Dermis blood vessel endothelial cell (primary cell): Measurements from ENCODE around the gene PAK1IP1. TPM values are rescaled to one million over a fixed set of nuclear protein-coding genes. Genes with fewer than 3 reads are reported as not detected.
"Not testable (repeated sequence)": the region's sequence is repeated elsewhere in the genome, so short reads cannot be mapped to it uniquely, and the experiment has no call there.

Experiments
- DNase-seq: peaks from one replicate; pipeline ENCODE4 v3.0.0; 2010
- total RNA-seq: library from RNA; depleted of rRNA; stranded (reverse); fragments of >200 nt; gene quantifications from 2 replicates; pipeline ENCODE4 v1.2.3, GENCODE V29; 2014

The PAK1IP1 gene
- 11.2 and 17.5 TPM in 2 replicates for total RNA-seq

GRCh38 chr6:10694302-10695085, at the start of gene PAK1IP1, which contains the start of gene C6orf52:
PAK1IP1 (plus strand) TSS chr6:10694972; CDS start chr6:10694986, 14 bp downstream.
C6orf52 (minus strand) TSS chr6:10694616; CDS start chr6:10687550, 7,066 bp downstream.
- DNase-seq, result peak; percentile 95

GRCh38 chr6:10655508-10656055, 39.2 kb upstream of the PAK1IP1 start:
- DNase-seq, result no peak

- no peak for DNase-seq
Observed at GRCh38 chr6:10658910-10659698, 35.7 kb upstream of the PAK1IP1 start.

- peak; percentile 21 for DNase-seq
Observed at GRCh38 chr6:10659699-10660348, 34.9 kb upstream of the PAK1IP1 start.

- not testable (repeated sequence) for DNase-seq
Observed at GRCh38 chr6:10660431-10661191, 34.2 kb upstream of the PAK1IP1 start.

- no peak for DNase-seq
Observed at GRCh38 chr6:10662207-10662606, 32.6 kb upstream of the PAK1IP1 start.

GRCh38 chr6:10662742-10663141, 32.0 kb upstream of the PAK1IP1 start:
- no peak for DNase-seq

GRCh38 chr6:10665595-10665994, 29.2 kb upstream of the PAK1IP1 start:
- DNase-seq, result not testable (repeated sequence)

GRCh38 chr6:10668126-10668917, 26.4 kb upstream of the PAK1IP1 start:
- DNase-seq, result no peak

- no peak for DNase-seq
Observed at GRCh38 chr6:10676403-10676802, 18.4 kb upstream of the PAK1IP1 start.

GRCh38 chr6:10678456-10678855, 16.3 kb upstream of the PAK1IP1 start:
- DNase-seq, result no peak

- DNase-seq, result no peak
Observed at GRCh38 chr6:10681795-10682194, 13.0 kb upstream of the PAK1IP1 start.

- DNase-seq, result no peak
Observed at GRCh38 chr6:10682355-10682988, 12.3 kb upstream of the PAK1IP1 start.

GRCh38 chr6:10684618-10685017, 10.2 kb upstream of the PAK1IP1 start:
- no peak for DNase-seq

- DNase-seq, result no peak
Observed at GRCh38 chr6:10685092-10685915, 9.5 kb upstream of the PAK1IP1 start.

- no peak for DNase-seq
Observed at GRCh38 chr6:10686901-10687300, 7.9 kb upstream of the PAK1IP1 start.

GRCh38 chr6:10687582-10687981, 7.2 kb upstream of the PAK1IP1 start:
- no peak for DNase-seq

- DNase-seq, result no peak
Observed at GRCh38 chr6:10690651-10691445, 3.9 kb upstream of the PAK1IP1 start.
